HG03439 (cell line): ENCODE measurements around the gene FRMD5.
"Not testable (repeated sequence)": the region's sequence is repeated elsewhere in the genome, so short reads cannot be mapped to it uniquely, and the experiment has no call there.

ENCODE experiments used
- ATAC-seq: cut with Tn5 transposase; IDR thresholded peaks from one replicate; pipeline ENCODE4 v1.9.1; 2021; ENCODE audit warnings: mild to moderate bottlenecking, moderate library complexity; ENCODE audit not compliant: unreplicated experiment

The FRMD5 gene

DNA sequence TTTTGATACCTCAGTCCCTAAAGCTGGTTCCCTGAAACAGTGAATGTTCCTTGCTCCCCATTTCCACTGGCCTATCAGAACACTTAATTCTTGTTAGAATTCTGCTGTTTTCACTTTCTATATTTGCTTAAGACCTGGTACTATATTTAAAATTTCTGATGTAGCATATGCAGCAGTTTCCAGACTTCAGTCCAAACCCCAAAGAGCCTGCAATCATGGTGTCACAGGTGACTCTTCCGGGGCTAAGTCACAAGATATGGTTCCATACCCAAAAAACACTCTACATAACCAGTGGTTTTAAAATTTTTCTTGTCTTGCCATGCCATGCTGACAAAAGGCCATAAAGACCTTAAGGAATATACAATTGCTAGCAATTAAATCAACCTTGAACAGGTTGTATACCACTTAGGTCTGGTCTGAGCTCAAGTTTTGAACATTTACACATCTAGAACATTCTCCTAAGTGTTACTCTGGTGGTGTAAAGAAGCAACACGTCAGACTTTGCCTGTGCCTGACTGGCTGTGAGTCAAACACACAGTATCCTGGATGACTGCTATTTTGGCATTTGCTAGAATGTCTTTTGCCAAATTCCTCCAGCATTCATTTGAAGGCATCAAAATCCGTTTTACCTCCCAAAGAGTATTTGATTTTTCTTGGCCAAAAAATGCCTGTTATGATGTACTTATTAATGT, 160.0 kb downstream of the FRMD5 start:
- ATAC-seq: no peak

DNA sequence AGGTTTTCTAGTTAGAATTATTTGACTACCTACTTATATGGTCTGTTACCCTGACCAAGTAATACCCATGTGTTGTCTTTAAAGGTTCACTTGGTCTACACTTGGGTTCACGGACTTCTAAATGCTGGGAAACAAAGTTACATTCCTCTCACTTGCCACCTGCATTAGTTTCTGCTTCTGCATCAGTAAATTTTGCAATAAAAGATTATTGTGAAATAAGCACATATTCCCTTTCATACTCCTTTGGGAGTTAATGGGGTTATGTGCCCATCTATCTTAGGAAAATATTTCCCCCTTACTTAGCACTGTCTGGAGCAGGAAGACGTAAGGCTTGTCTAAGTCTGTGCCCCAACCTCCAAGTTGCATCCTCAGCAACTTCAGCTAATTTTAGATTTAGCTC, 160.7 kb downstream of the FRMD5 start:
- no peak for ATAC-seq

DNA sequence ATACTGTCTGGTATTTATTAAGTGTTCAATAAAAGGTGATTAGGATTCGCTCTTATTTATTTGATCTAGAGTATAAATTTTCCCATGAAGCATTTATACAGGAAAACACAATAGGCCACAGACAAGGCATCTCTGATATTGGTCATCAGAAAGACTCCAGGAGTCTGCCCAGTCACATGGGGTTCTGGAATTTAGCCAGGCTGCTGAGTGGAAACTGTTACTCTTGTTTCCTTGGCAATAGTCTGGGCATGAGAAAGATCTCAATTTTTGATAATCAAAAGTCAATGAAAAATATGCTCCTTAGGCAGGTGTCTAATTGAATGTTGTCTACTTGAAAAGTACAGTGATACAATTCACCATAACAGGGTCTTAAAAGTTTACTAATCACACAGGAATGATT, 161.2 kb downstream of the FRMD5 start:
- ATAC-seq: no peak

- not testable (repeated sequence) for ATAC-seq
These were observed 162.3 kb downstream of the FRMD5 start for GRCh38 chr15:44032820-44033219.

GRCh38 chr15:44029940-44030568, 165.0 kb downstream of the FRMD5 start:
- ATAC-seq: no peak

GRCh38 chr15:44029003-44029402, 166.1 kb downstream of the FRMD5 start:
- no peak for ATAC-seq

DNA sequence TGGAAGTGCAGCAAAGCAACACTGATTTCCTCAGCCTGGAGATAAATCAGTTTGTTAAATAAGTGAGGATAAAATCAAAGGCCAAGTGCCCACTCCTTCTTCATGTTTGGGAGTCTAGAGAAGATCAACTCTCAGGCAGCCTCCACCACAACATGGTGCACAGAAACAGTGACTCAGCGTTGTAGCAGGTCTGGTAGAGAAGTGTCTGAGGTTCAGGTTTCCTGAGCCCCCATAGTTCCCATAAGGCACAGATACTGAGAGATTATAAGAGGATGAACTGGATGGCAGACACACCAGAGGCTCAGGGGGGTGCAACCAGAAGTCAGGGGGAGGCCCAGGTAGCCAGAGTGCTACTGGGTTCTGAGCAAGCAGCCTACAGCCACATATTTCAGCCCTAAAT, 166.7 kb downstream of the FRMD5 start:
- no peak for ATAC-seq

DNA sequence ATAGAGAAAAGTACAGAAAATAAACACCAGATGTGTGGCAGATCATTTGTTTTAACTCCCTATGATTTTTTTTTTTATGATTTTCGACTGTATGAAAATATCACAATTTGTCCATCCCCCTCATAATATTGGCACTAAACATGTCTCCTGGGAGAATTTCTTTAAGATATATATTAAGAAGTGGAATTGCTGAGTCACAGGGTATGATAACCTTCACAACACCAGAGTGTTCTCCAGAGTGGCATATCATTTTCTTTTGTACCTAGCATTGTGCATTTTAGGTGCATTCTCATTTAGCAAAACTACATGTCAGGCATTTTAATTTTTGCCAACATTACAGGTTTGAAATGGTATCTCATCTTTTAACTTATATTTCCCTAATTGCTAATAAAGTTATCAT, 170.9 kb downstream of the FRMD5 start:
- ATAC-seq: no peak

- no peak for ATAC-seq
These were observed 171.9 kb downstream of the FRMD5 start for GRCh38 chr15:44023176-44023575.

GRCh38 chr15:44018151-44018550, 176.9 kb downstream of the FRMD5 start:
- ATAC-seq: no peak

- ATAC-seq: no peak
These were observed 179.3 kb downstream of the FRMD5 start for GRCh38 chr15:44015545-44016305.

- no peak for ATAC-seq
These were observed 183.7 kb downstream of the FRMD5 start for GRCh38 chr15:44011238-44011854.

DNA sequence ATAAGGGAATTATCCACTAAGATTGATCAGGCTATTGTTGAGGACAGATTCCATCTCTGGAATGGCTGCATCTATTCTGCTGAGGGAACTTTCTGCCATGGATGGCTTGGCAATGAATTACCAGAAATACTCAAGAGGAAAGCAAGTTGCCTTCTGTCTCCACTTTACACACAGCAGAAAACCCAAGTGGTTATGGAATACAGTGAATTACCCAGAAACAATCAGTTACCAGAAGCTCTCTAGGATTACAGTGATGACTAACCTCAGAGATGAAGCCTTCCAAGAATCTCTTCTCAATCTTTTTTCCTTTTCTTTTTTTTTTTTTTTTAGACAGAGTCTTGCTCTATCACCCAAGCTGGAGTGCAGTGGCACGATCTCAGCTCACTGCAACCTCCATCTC, 185.0 kb downstream of the FRMD5 start:
- no peak for ATAC-seq

DNA sequence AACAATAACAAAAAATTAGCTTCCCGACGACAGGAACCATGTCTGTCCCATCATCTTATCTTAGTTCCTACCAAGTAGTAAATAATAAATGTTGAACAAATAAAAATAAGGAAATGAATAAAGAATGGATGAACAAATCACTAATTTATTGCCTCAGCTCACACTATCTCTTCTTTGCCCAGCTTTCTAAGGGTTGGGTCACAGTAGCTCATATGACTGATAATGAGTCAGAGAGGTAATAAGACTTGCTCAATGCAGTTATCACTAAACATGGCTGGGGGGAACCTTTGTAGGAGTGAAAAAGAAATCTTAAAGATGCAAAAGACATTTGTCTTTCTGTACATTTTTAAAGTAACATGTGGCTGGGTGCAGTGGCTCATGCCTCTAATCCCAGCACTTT, 186.0 kb downstream of the FRMD5 start:
- no peak for ATAC-seq

DNA sequence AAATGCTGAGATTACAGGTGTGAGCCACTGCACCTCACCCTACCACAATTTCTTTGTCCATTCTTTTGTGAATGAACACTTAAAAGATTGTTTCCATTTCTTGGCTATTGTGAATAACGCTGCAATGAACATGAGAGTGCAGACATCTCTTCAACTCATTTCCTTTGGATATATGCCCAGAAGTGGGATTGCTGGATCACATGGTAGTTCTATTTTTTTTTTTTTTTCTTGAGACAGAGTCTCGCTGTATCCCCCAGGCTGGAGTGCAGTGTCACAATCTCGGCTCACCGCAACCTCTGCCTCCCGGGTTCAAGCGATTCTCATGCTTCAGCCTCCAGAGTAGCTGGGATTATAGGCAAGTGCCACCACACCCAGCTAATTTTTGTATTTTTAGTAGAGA, 194.8 kb downstream of the FRMD5 start:
- not testable (repeated sequence) for ATAC-seq

- ATAC-seq: no peak
These were observed 196.5 kb downstream of the FRMD5 start for GRCh38 chr15:43998607-43999006.

- no peak for ATAC-seq
These were observed 203.9 kb downstream of the FRMD5 start for GRCh38 chr15:43991206-43991605.

DNA sequence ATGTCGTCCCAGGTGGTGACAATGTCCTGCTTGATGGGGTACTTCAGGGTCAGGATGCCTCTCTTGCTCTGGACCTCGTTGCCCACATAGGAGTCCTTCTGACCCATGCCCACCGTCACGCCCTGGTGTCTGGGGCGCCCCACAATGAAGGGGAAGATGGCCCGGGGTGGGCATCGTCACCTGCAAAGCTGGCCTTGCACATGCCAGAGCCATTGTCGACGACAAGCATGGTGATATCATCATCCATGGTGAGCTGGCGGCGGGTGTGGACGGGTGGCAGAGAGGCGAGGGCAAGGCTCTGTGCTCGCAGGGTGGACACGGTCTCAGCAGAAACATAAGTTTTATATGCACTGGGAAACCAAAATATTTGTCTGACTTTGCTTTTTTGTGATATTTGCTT, 205.1 kb downstream of the FRMD5 start:
- ATAC-seq: no peak

GRCh38 chr15:43988900-43989299, 206.2 kb downstream of the FRMD5 start:
- no peak for ATAC-seq

GRCh38 chr15:43987924-43988323, 207.1 kb downstream of the FRMD5 start:
- ATAC-seq: no peak

- no peak for ATAC-seq
These were observed 208.9 kb downstream of the FRMD5 start for GRCh38 chr15:43985976-43986680.
